Liver (tissue), 3 donors: Measurements from ENCODE around the gene IL32.

Experiments
- EGR1 ChIP-seq, 2 donors: IDR thresholded peaks; 2 replicates each; pipeline ENCODE4 v1.6.1; 2016 to 2018; ENCODE audit warnings: antibody characterized with exemption in 2 of 2, low read depth in 2 of 2
- GABPA ChIP-seq, 2 donors: IDR thresholded peaks in 1 of 2; conservative IDR thresholded peaks in 1 of 2; 2 replicates each; pipeline ENCODE4 v1.6.1; 2016; ENCODE audit warnings: antibody characterized with exemption in 2 of 2, mild to moderate bottlenecking in 1 of 2, moderate library complexity in 1 of 2
- HNF4A ChIP-seq, 2 donors: conservative IDR thresholded peaks; 2 replicates each; pipeline ENCODE4 v1.6.1; 2016; ENCODE audit warnings: antibody characterized with exemption in 2 of 2, mild to moderate bottlenecking in 2 of 2
- JUND ChIP-seq, 2 donors: IDR thresholded peaks; 2 replicates each; pipeline ENCODE4 v1.6.1; 2016; ENCODE audit warnings: antibody characterized with exemption in 2 of 2
- RAD21 ChIP-seq, 2 donors: IDR thresholded peaks; 2 replicates each; pipeline ENCODE4 v1.6.1; 2016; ENCODE audit warnings: antibody characterized with exemption in 2 of 2, mild to moderate bottlenecking in 2 of 2
- RXRA ChIP-seq, 2 donors: IDR thresholded peaks; 2 replicates each; pipeline ENCODE4 v1.6.1; 2017 to 2018; ENCODE audit warnings: antibody characterized with exemption in 2 of 2, mild to moderate bottlenecking in 1 of 2
- SP1 ChIP-seq: IDR thresholded peaks from 2 replicates; pipeline ENCODE4 v1.6.1; 2018; ENCODE audit warnings: antibody characterized with exemption, mild to moderate bottlenecking
- TAF1 ChIP-seq: conservative IDR thresholded peaks from 2 replicates; pipeline ENCODE4 v1.6.1; 2016; ENCODE audit warnings: antibody characterized with exemption, mild to moderate bottlenecking
- YY1 ChIP-seq: IDR thresholded peaks from 2 replicates; pipeline ENCODE4 v1.6.1; 2016; ENCODE audit warnings: antibody characterized with exemption, mild to moderate bottlenecking
- TF ChIP-seq, protein P1 (sequence below): fragments of 150-350 bp; IDR thresholded peaks from 2 replicates; pipeline ENCODE4 v1.5.1; 2017; ENCODE audit warnings: improper control_type of control experiment, low read depth, low read length; ENCODE audit not compliant: missing input control
- TF ChIP-seq, protein P2 (sequence below): IDR thresholded peaks from 2 replicates; pipeline ENCODE4 v1.6.1; 2016; ENCODE audit warnings: antibody characterized with exemption, mild to moderate bottlenecking
- TF ChIP-seq, protein P3 (sequence below): IDR thresholded peaks from 2 replicates; pipeline ENCODE4 v1.6.1; 2016; ENCODE audit warnings: antibody characterized with exemption
- TF ChIP-seq, protein P4 (sequence below): IDR thresholded peaks from 2 replicates; pipeline ENCODE4 v1.6.1; 2016; ENCODE audit warnings: antibody characterized with exemption
- donor health status: healthy.
- donor health status: healthy.

DNA sequence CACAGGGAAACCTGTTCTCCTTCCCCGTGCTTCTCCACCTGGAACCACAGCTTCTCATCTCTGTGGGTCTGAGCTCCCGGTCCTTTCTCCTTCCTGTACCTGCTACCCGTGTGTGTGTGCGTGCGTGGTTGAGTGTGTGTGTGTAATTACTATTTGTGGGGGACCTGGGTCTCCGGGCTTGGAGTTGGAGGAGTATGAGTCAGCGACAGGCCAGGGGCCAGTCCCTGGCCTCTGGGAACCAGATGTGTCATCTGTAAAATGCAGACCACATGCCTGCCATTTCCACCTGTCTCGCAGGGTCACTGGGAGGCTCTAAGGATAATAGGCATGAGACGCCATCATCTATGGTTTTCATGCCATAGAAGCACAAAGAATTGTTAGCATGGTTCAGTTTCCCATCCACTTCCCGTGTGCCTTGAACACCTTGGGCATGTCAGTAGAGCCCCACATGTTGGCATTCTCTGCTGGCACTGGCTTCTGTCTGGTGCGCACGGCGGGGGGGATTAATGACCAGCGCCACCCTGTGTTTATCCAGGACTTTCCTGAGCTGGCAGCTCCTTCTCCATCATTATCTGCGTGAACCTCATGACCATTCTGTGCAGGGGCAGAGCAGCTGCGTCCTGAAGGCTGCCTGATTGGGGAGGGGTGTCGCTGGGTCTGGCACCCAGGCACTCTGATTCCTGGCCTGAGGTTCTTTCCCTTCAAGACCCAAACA is 48.5 kb downstream of the IL32 start:
- TF ChIP-seq, protein P1, sequence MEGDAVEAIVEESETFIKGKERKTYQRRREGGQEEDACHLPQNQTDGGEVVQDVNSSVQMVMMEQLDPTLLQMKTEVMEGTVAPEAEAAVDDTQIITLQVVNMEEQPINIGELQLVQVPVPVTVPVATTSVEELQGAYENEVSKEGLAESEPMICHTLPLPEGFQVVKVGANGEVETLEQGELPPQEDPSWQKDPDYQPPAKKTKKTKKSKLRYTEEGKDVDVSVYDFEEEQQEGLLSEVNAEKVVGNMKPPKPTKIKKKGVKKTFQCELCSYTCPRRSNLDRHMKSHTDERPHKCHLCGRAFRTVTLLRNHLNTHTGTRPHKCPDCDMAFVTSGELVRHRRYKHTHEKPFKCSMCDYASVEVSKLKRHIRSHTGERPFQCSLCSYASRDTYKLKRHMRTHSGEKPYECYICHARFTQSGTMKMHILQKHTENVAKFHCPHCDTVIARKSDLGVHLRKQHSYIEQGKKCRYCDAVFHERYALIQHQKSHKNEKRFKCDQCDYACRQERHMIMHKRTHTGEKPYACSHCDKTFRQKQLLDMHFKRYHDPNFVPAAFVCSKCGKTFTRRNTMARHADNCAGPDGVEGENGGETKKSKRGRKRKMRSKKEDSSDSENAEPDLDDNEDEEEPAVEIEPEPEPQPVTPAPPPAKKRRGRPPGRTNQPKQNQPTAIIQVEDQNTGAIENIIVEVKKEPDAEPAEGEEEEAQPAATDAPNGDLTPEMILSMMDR: no peak
- TF ChIP-seq GABPA (IDR thresholded peaks at IDR 0.05 in 1 of 2, conservative IDR thresholded peaks at IDR 0.05 in 1 of 2) (no peak), SP1 (no peak), RXRA (IDR thresholded peaks at IDR 0.05) (no peak), YY1 (no peak), TAF1 (no peak), EGR1 (IDR thresholded peaks at IDR 0.05; ENCODE audit: low read depth in 2 of 2) (no peak), RAD21 (IDR thresholded peaks at IDR 0.05) (no peak), HNF4A (conservative IDR thresholded peaks at IDR 0.05) (no peak), JUND (IDR thresholded peaks at IDR 0.05) (no peak)
- TF ChIP-seq, protein P2, sequence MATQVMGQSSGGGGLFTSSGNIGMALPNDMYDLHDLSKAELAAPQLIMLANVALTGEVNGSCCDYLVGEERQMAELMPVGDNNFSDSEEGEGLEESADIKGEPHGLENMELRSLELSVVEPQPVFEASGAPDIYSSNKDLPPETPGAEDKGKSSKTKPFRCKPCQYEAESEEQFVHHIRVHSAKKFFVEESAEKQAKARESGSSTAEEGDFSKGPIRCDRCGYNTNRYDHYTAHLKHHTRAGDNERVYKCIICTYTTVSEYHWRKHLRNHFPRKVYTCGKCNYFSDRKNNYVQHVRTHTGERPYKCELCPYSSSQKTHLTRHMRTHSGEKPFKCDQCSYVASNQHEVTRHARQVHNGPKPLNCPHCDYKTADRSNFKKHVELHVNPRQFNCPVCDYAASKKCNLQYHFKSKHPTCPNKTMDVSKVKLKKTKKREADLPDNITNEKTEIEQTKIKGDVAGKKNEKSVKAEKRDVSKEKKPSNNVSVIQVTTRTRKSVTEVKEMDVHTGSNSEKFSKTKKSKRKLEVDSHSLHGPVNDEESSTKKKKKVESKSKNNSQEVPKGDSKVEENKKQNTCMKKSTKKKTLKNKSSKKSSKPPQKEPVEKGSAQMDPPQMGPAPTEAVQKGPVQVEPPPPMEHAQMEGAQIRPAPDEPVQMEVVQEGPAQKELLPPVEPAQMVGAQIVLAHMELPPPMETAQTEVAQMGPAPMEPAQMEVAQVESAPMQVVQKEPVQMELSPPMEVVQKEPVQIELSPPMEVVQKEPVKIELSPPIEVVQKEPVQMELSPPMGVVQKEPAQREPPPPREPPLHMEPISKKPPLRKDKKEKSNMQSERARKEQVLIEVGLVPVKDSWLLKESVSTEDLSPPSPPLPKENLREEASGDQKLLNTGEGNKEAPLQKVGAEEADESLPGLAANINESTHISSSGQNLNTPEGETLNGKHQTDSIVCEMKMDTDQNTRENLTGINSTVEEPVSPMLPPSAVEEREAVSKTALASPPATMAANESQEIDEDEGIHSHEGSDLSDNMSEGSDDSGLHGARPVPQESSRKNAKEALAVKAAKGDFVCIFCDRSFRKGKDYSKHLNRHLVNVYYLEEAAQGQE: no peak
- TF ChIP-seq, protein P3, sequence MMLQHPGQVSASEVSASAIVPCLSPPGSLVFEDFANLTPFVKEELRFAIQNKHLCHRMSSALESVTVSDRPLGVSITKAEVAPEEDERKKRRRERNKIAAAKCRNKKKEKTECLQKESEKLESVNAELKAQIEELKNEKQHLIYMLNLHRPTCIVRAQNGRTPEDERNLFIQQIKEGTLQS: no peak
- TF ChIP-seq, protein P4, sequence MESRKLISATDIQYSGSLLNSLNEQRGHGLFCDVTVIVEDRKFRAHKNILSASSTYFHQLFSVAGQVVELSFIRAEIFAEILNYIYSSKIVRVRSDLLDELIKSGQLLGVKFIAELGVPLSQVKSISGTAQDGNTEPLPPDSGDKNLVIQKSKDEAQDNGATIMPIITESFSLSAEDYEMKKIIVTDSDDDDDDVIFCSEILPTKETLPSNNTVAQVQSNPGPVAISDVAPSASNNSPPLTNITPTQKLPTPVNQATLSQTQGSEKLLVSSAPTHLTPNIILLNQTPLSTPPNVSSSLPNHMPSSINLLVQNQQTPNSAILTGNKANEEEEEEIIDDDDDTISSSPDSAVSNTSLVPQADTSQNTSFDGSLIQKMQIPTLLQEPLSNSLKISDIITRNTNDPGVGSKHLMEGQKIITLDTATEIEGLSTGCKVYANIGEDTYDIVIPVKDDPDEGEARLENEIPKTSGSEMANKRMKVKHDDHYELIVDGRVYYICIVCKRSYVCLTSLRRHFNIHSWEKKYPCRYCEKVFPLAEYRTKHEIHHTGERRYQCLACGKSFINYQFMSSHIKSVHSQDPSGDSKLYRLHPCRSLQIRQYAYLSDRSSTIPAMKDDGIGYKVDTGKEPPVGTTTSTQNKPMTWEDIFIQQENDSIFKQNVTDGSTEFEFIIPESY: no peak
